ENCODE data around the gene SLC40A1.

SLC40A1 gene

GRCh38 chr2:189540551-189540950 lies 40.0 kb downstream of the SLC40A1 start:
- no peak for DNase-seq (ENCODE audit: low spot score)

- DNase-seq (ENCODE audit: low spot score): no peak
Observed at GRCh38 chr2:189538402-189538801, 42.2 kb downstream of the SLC40A1 start.

- no peak for DNase-seq (ENCODE audit: low spot score)
Observed at GRCh38 chr2:189536830-189537229, 43.8 kb downstream of the SLC40A1 start.

- DNase-seq (ENCODE audit: low spot score): peak; percentile 71
Observed at GRCh38 chr2:189534854-189535832, 45.4 kb downstream of the SLC40A1 start.

- DNase-seq (ENCODE audit: low spot score): no peak
Observed at GRCh38 chr2:189533288-189534035, 47.1 kb downstream of the SLC40A1 start.

GRCh38 chr2:189530965-189531637 lies 49.5 kb downstream of the SLC40A1 start:
- no peak for DNase-seq (ENCODE audit: low spot score)

GRCh38 chr2:189528617-189529016 lies 52.0 kb downstream of the SLC40A1 start:
- no peak for DNase-seq (ENCODE audit: low spot score)

GRCh38 chr2:189527812-189528592 lies 52.6 kb downstream of the SLC40A1 start:
- no peak for DNase-seq (ENCODE audit: low spot score)

GRCh38 chr2:189527041-189527750 lies 53.4 kb downstream of the SLC40A1 start:
- DNase-seq (ENCODE audit: low spot score): no peak

- no peak for DNase-seq (ENCODE audit: low spot score)
Observed at GRCh38 chr2:189526241-189526640, 54.3 kb downstream of the SLC40A1 start.

- no peak for DNase-seq (ENCODE audit: low spot score)
Observed at GRCh38 chr2:189524746-189525145, 55.8 kb downstream of the SLC40A1 start.

- no peak for DNase-seq (ENCODE audit: low spot score)
Observed at GRCh38 chr2:189522435-189523151, 58.0 kb downstream of the SLC40A1 start.

- DNase-seq (ENCODE audit: low spot score): no peak
Observed at GRCh38 chr2:189521699-189522434, 58.7 kb downstream of the SLC40A1 start.

GRCh38 chr2:189519631-189520387 lies 60.8 kb downstream of the SLC40A1 start:
- DNase-seq (ENCODE audit: low spot score): no peak

GRCh38 chr2:189517847-189518535 lies 62.6 kb downstream of the SLC40A1 start:
- no peak for DNase-seq (ENCODE audit: low spot score)

GRCh38 chr2:189516546-189516945 lies 64.0 kb downstream of the SLC40A1 start:
- DNase-seq (ENCODE audit: low spot score): no peak

GRCh38 chr2:189515264-189515663 lies 65.3 kb downstream of the SLC40A1 start:
- DNase-seq (ENCODE audit: low spot score): peak; percentile 36

GRCh38 chr2:189514104-189514503 lies 66.5 kb downstream of the SLC40A1 start:
- no peak for DNase-seq (ENCODE audit: low spot score)
